GM12878 (cell line): ENCODE results near the gene POLN.

Source experiments
- GATAD2B ChIP-seq: fragments of 450-650 bp; conservative IDR thresholded peaks from 2 replicates; pipeline ENCODE4 v1.6.1; 2017; ENCODE audit warnings: low read depth, mild to moderate bottlenecking, moderate library complexity
- TCF7 ChIP-seq: IDR thresholded peaks from 2 replicates; pipeline ENCODE4 v1.6.1; 2014; ENCODE audit warnings: antibody characterized with exemption, borderline replicate concordance
- TF ChIP-seq, protein P1 (sequence below): IDR thresholded peaks from 2 replicates; pipeline ENCODE4 v1.6.1; 2012; ENCODE audit warnings: mild to moderate bottlenecking, low read depth, low read length

DNA sequence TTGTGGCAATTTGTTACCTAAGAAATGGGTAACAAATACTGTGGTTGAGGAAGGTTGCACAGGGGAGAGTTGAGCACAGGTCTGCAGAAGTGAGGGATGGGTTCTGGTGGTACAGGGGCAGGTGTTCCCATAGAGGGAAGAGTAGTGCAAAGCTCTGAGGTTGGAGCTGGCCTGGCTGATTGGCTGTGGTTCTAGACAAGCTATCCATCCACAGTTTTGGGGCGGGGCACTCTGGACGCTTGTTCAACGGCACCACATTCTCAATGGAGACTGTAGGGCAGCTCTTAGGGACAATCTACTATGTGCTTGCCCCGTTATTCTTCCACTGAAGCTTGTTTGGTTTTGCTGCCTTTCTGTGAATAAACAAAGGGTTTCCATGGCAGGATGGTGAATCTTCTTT is 147.4 kb downstream of the POLN start:
- no peak for TF ChIP-seq GATAD2B
- TF ChIP-seq, protein P1, sequence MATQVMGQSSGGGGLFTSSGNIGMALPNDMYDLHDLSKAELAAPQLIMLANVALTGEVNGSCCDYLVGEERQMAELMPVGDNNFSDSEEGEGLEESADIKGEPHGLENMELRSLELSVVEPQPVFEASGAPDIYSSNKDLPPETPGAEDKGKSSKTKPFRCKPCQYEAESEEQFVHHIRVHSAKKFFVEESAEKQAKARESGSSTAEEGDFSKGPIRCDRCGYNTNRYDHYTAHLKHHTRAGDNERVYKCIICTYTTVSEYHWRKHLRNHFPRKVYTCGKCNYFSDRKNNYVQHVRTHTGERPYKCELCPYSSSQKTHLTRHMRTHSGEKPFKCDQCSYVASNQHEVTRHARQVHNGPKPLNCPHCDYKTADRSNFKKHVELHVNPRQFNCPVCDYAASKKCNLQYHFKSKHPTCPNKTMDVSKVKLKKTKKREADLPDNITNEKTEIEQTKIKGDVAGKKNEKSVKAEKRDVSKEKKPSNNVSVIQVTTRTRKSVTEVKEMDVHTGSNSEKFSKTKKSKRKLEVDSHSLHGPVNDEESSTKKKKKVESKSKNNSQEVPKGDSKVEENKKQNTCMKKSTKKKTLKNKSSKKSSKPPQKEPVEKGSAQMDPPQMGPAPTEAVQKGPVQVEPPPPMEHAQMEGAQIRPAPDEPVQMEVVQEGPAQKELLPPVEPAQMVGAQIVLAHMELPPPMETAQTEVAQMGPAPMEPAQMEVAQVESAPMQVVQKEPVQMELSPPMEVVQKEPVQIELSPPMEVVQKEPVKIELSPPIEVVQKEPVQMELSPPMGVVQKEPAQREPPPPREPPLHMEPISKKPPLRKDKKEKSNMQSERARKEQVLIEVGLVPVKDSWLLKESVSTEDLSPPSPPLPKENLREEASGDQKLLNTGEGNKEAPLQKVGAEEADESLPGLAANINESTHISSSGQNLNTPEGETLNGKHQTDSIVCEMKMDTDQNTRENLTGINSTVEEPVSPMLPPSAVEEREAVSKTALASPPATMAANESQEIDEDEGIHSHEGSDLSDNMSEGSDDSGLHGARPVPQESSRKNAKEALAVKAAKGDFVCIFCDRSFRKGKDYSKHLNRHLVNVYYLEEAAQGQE, result no peak
- TF ChIP-seq TCF7, result no peak
